ENCODE results near the gene WDR37. TPM values are rescaled to one million over a fixed set of nuclear protein-coding genes. Genes with fewer than 3 reads are reported as not detected.
A peak's percentile ranks its signal among the peaks of the same experiment; 100 is the strongest.

Gene WDR37
- total and polyA plus RNA-seq, 5 experiments from 2014 or later = 15.9 to 49.4 (median 21.6) TPM

DNA sequence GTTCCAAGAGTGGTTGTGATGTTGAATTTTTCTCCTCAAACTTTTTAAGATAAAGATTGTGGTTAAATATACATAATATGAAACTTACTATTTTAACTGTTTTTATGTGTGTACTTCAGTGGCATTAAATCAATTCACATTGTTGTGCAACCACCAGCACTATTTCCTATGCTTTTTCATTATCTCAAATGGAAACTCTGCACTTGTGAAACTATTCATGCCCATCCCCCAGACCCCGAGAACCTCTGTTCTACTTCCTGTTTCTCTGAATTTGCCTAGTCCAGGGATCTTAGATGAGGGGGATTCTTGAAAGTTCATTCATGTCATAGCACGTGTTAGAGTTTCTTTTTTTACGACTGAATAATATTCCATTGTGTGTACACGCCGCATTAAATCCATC, 67.0 kb downstream of the WDR37 start:
- Mint-ChIP-seq H3K36me3 (peaks cover 18 to 86% (median 45%) of the 10 kb centered on the region in 3 donors), H3K4me1 (peaks cover 35 to 51% (median 38%) of the 10 kb centered on the region in 4 donors), H3K27ac (peak overlapping the region in 8 of 10 donors; percentile 49 to 90 (median 74)), H3K27me3 (no peaks in the 10 kb centered on the region), H3K9me3 (peaks cover 0 to 8% (median 0%) of the 10 kb centered on the region in 9 donors), H3K4me3 (no peak overlapping the region)
- no peak for ATAC-seq
- POLR2A ChIA-PET = no interaction called here
- no peak for DNase-seq

DNA sequence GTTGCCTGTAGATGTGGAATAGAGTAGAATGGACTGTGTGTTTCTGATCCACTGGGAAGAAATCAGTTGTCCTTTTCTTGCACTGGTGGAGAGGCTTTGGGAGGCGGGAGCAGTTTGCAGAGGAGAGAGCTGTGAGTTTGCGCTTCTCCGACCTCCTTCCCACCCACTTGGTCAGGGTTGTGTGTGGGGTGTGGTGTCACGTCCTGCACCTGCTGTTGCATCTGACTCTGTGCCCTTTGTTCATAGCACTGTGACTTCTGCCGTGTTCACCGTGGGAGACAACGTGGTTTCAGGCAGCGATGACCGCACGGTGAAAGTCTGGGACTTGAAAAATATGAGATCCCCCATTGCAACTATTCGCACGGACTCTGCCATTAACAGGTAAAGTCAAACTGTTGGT, 67.8 kb downstream of the WDR37 start:
- ATAC-seq (no peak), DNase-seq (no peak)
- Mint-ChIP-seq H3K27ac (peak overlapping the region in 9 of 10 donors; percentile 24 to 88 (median 61)), H3K4me1 (peaks cover 30 to 43% (median 31%) of the 10 kb centered on the region in 4 donors), H3K9me3 (peaks cover 0 to 3% (median 0%) of the 10 kb centered on the region in 9 donors), H3K4me3 (peak overlapping the region in 3 of 10 donors; percentile 4 to 11 (median 10)), H3K36me3 (peaks cover 18 to 91% (median 43%) of the 10 kb centered on the region in 3 donors), H3K27me3 (no peaks in the 10 kb centered on the region)
- POLR2A ChIA-PET = no interaction called here

DNA sequence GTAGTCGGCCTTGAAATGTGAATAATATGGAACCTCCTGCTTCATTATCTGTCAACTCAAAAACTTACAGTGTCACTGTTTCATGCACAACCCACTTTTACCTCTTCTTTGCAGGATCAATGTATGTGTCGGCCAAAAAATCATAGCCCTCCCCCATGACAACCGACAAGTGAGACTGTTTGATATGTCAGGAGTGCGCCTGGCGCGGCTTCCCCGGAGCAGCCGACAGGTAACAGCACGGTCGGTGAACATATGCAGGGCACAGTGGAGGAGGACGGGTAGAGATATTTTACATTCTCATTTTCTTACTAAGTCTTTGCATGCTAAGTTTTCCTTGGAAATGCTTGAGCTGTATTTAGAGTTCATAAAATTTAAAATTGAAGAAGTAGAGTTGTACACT, 68.6 kb downstream of the WDR37 start:
- no peak for ATAC-seq
- no peak for DNase-seq
- Mint-ChIP-seq H3K9me3 (no peaks in the 10 kb centered on the region), H3K27ac (peak overlapping the region in 3 of 10 donors; percentile 33 to 81 (median 43)), H3K27me3 (no peaks in the 10 kb centered on the region), H3K4me1 (peaks cover 22 to 35% (median 26%) of the 10 kb centered on the region in 4 donors), H3K4me3 (no peak overlapping the region), H3K36me3 (peaks cover 18 to 96% (median 45%) of the 10 kb centered on the region in 3 donors)
- POLR2A ChIA-PET = no interaction called here

DNA sequence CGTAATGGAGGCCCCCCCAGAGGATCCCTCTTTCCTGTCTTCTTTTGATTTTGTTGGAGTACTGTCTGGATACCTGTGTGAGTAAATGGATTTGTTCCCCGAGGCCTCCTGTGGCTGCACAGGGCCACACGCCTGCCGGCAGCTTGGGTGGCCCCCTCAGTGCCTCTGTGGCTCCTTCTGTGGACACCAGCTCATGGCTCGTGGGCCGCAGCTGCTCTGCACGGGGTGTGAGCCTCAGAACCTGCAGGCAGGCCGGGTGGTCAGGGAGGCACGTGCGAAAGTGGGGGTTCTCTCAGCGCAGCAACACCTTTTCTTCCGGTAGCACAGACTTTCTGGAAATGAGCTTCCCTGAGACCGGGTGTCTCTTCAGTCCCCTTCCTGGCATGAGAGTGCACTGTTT, 70.3 kb downstream of the WDR37 start:
- H3K9me3 Mint-ChIP-seq = no peaks in the 10 kb centered on the region
- POLR2A ChIA-PET = no interaction called here
- DNase-seq = no peak
- peak overlapping the region in 2 of 10 donors; percentile 34 to 53 for H3K27ac Mint-ChIP-seq
- peak overlapping the region in 1 of 10 donors; percentile 33 for H3K4me3 Mint-ChIP-seq
- no peaks in the 10 kb centered on the region for H3K27me3 Mint-ChIP-seq
- H3K4me1 Mint-ChIP-seq = peaks cover 19 to 31% (median 23%) of the 10 kb centered on the region in 4 donors
- peaks cover 27 to 97% (median 44%) of the 10 kb centered on the region in 3 donors for H3K36me3 Mint-ChIP-seq
- ATAC-seq = no peak

DNA sequence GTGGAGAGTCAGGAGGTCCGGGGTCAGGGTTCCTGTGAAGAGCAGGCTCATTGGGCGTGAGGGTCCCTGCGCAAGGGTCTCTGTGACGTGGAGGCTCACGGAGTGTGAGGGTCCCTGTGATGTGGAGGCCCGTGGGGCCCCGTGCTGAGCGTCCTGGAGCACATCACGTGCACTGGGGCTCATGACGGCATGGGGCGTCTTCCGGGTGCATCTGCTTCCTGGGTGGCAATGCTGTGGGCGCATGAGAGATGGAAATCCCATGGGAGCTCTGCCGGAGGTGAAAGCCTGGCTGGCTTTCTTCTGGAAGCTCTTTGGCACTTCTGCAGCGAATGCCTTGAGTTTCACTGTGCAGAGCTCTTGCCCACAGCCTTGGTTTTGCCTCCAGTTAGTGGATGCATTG, 71.4 kb downstream of the WDR37 start:
- Mint-ChIP-seq H3K4me1 (peaks cover 19 to 29% (median 23%) of the 10 kb centered on the region in 4 donors), H3K27ac (peak overlapping the region in 1 of 10 donors; percentile 59), H3K27me3 (no peaks in the 10 kb centered on the region), H3K9me3 (no peaks in the 10 kb centered on the region), H3K4me3 (no peak overlapping the region), H3K36me3 (peaks cover 23 to 92% (median 42%) of the 10 kb centered on the region in 3 donors)
- POLR2A ChIA-PET = interaction anchor here (0.8 kb wide), 1 partner anchor 9 kb away, joined by 3 read pairs; no protein-coding TSS in a partner anchor
- DNase-seq = no peak
- ATAC-seq = no peak

DNA sequence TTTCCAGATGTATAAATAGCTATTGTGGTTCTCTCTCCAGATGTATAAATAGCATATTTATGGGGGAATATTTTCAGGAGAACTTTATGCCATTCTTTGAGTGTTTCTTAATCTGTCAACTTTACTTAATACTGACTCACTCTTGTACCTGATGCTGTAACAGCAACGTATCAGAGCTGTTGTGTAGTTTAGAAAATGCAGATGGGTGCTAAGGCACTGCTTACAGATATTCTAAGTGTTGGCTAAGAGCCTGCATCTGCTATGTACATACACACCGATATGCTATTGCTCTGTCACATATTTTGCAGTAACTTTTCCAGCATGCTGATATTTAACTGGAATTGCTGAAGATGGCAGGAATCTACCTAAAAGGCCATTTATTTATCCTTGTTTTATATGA, 71.9 kb downstream of the WDR37 start:
- H3K36me3 Mint-ChIP-seq = peaks cover 21 to 92% (median 42%) of the 10 kb centered on the region in 3 donors

DNA sequence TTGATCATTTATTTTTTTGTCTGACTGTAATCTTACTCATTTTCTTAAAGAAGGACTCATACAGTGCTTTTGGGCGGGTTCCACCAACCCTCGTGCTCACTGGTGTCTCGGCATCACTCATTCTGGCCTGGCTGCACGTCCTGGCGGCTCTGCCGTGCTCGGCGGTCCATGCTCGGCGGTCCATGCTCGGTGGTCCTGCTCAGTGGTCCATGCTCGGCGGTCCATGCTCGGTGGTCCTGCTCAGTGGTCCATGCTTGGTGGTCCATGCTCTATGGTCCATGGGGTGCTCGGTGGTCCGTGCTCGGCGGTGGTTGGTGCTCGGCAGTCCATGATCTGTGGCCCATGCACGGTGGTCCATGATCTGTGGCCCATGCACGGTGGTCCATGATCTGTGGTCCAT, 72.5 kb downstream of the WDR37 start:
- POLR2A ChIA-PET = no interaction called here
- Mint-ChIP-seq H3K36me3 (peaks cover 19 to 87% (median 39%) of the 10 kb centered on the region in 3 donors), H3K4me3 (no peak overlapping the region), H3K4me1 (peaks cover 19 to 28% (median 24%) of the 10 kb centered on the region in 4 donors), H3K27ac (no peak overlapping the region), H3K9me3 (no peaks in the 10 kb centered on the region), H3K27me3 (no peaks in the 10 kb centered on the region)
- no peak for DNase-seq
- ATAC-seq = no peak

More for the DNA sequence above, 71.9 kb downstream of the WDR37 start:
- POLR2A ChIA-PET = interaction anchor here (0.8 kb wide), 1 partner anchor 9 kb away, joined by 3 read pairs; no protein-coding TSS in a partner anchor
- no peaks in the 10 kb centered on the region for H3K27me3 Mint-ChIP-seq
- H3K9me3 Mint-ChIP-seq = no peaks in the 10 kb centered on the region
- H3K4me3 Mint-ChIP-seq = no peak overlapping the region
- DNase-seq (no peak), ATAC-seq (no peak)
- H3K4me1 Mint-ChIP-seq = peaks cover 21 to 29% (median 24%) of the 10 kb centered on the region in 4 donors
- peak overlapping the region in 2 of 10 donors; percentile 33 to 59 for H3K27ac Mint-ChIP-seq

DNA sequence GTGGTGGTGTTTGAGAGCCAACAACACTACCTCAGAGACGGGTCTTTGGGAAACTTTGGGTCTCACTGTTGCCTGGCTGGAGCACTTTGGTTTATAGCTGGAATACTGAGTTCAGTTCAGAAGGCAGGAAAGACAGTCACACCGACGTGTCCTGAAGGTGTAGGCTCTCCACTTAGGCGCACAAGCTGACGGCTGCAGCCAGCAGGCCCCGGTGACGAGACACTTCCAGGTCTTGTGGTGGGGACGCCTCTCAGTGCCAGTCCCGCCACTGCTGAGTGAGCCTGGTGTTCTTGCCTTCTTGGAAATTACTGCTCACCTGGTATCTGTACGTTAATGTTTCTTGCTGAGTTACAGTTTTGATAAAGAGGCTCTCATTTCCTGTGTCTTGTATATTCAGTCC, 74.0 kb downstream of the WDR37 start:
- Mint-ChIP-seq H3K27ac (peak overlapping the region in 1 of 10 donors; percentile 46), H3K36me3 (peaks cover 9 to 71% (median 25%) of the 10 kb centered on the region in 3 donors), H3K27me3 (no peaks in the 10 kb centered on the region), H3K4me3 (no peak overlapping the region), H3K4me1 (peaks cover 14 to 23% (median 18%) of the 10 kb centered on the region in 4 donors), H3K9me3 (no peaks in the 10 kb centered on the region)
- POLR2A ChIA-PET = no interaction called here
- DNase-seq = no peak
- ATAC-seq = no peak

DNA sequence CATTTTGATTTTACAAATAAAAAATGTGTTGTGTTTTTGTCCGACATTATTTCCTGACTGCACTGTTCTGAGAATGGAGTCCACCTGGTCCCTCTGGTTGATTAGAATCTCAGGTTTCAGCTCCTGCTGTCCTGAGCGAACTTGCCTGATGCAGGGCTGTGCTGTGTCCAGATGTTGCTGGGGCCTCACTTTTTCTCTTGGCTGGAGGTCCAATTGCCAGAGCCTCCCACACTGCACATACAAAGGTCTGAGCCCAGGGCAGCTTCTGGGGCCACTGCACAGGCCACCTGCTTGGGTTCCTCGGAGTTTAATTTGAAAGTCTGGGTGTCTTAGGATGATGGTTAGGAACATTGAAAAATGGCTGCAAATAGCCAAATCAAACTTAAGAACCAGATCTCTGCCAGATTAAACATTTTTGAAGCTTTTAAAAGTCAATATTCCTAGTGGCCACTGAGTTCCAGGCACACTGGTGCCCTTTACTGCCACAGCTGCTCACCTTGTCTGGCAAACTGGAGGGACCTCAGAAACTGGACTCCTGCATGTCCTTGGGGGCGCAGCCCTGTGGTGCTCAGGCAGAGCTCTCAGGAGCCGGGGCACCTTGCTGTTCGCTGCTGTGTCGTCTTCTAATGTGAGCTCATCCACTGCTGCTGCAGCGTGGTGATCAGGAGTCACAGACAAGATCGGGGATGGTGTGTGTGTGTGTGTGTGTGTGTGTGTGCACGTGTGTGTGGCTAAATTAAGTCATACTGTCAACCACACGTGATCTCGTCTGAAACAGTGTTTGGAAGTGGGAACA, 75.0 kb downstream of the WDR37 start:
- no peak overlapping the region for H3K4me3 Mint-ChIP-seq
- H3K9me3 Mint-ChIP-seq = no peaks in the 10 kb centered on the region
- no peak for ATAC-seq
- peak overlapping the region in 6 of 10 donors; percentile 34 to 72 (median 58) for H3K27ac Mint-ChIP-seq
- H3K27me3 Mint-ChIP-seq = no peaks in the 10 kb centered on the region
- POLR2A ChIA-PET = no interaction called here
- H3K36me3 Mint-ChIP-seq = peaks cover 9 to 62% (median 21%) of the 10 kb centered on the region in 3 donors
- H3K4me1 Mint-ChIP-seq = peaks cover 14 to 20% (median 17%) of the 10 kb centered on the region in 4 donors
- no peak for DNase-seq

DNA sequence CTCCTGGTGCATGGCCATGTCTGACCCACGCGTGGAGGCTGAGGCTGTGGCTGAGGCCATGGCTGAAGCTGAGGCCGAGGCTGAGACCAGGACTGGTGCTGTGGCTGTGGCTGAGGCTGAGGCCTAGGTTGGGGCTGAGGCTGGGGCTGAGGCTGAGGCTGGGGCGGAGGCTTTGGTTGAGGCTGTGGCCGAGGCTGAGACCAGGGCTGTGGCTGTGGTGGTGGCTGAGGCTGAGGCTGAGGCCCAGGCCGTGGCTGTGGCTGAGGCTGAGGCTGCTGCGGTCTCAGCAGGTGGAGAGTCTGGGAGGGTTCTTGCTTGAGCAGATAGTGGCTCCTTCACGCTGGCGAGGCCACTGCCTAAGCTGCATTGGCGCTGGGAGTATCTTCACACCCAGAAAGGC, 76.4 kb downstream of the WDR37 start:
- Mint-ChIP-seq H3K4me3 (no peak overlapping the region), H3K36me3 (peaks cover 9 to 48% (median 19%) of the 10 kb centered on the region in 3 donors), H3K9me3 (no peaks in the 10 kb centered on the region), H3K27me3 (no peaks in the 10 kb centered on the region), H3K27ac (peak overlapping the region in 6 of 10 donors; percentile 18 to 83 (median 57)), H3K4me1 (peaks cover 14 to 20% (median 16%) of the 10 kb centered on the region in 4 donors)
- POLR2A ChIA-PET = no interaction called here
- DNase-seq (no peak), ATAC-seq (no peak)

DNA sequence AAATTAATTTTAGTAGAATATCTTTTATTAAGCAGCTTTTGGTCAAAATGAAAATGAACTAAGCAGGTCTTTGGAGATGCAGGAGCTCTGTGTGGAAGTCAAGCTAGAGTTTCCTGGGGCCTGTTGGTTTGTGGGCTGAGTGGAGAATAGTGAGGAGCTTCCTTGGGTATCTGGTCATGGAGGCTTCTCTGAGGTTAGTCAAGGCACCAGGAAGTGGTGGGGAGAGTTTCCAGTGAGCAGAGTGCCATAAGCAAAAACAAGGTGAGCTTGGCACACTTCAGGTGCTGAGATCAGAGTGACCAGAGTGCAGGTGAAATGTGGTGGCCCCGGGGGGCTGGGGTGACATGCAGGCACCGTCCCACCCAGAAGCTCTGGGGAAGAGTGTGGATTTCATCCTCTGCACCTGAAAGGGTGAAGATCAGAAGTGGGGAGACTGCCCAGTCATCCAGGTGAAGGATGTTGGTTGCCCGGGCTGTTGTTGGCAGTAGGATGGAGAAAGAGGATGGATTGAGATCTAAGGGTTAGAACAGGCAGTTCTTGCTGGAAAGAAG, 77.4 kb downstream of the WDR37 start:
- DNase-seq = no peak
- no peak for ATAC-seq
- POLR2A ChIA-PET = no interaction called here
- Mint-ChIP-seq H3K27ac (peak overlapping the region in 9 of 10 donors; percentile 16 to 88 (median 77)), H3K36me3 (peaks cover 14 to 40% (median 17%) of the 10 kb centered on the region in 3 donors), H3K27me3 (no peaks in the 10 kb centered on the region), H3K9me3 (peaks cover 0 to 5% (median 2%) of the 10 kb centered on the region in 9 donors), H3K4me3 (peak overlapping the region in 1 of 10 donors; percentile 11), H3K4me1 (peaks cover 14 to 17% (median 15%) of the 10 kb centered on the region in 4 donors)

DNA sequence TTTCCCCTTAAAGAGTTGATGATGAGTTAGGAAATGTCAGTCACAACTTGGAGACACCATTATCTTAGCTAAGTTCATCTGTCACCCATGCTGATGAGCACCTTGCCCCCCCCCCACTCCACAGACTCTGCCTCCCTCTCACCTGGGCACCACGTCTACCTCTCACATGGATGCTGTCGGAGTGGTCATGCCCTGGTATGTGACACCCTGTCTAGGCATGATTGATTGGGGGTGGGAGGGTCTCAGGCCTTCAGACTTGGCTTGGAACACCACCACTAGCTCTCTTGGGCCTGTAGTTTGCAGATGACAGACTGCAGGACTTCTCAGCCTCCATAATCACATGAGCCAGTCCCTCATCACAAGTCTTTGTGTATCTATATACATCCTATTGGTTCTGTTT, 78.0 kb downstream of the WDR37 start:
- peaks cover 14 to 34% (median 20%) of the 10 kb centered on the region in 3 donors for H3K36me3 Mint-ChIP-seq
- ATAC-seq (no peak), DNase-seq (no peak)
- H3K4me3 Mint-ChIP-seq = no peak overlapping the region
- no peaks in the 10 kb centered on the region for H3K27me3 Mint-ChIP-seq
- peaks cover 14 to 17% (median 15%) of the 10 kb centered on the region in 4 donors for H3K4me1 Mint-ChIP-seq
- H3K27ac Mint-ChIP-seq = peak overlapping the region in 7 of 10 donors; percentile 16 to 88 (median 82)
- peaks cover 0 to 11% (median 8%) of the 10 kb centered on the region in 9 donors for H3K9me3 Mint-ChIP-seq
- POLR2A ChIA-PET = no interaction called here

DNA sequence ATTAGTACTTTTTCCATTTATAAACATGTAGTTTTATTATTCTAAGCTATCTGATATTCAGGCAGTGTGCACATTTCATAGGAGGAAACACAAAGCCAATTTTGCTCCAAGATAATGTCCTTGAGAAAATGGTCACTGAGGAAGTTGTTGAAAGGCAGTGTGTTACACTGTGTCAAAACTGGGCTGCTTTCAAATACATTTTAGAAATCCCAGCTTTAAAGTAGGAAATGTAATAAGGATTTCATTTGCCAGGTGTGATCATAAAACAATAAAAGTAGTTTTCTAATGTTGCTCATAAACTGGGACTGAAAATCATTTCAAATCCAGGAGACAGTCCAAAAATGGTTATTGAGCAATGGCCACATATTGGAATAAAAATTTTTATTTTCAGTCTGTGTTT, 80.1 kb downstream of the WDR37 start:
- Mint-ChIP-seq H3K4me3 (no peak overlapping the region), H3K4me1 (peaks cover 11 to 17% (median 15%) of the 10 kb centered on the region in 4 donors), H3K27me3 (peaks cover 0 to 7% (median 0%) of the 10 kb centered on the region in 5 donors), H3K36me3 (peaks cover 8 to 29% (median 13%) of the 10 kb centered on the region in 3 donors), H3K9me3 (peaks cover 2 to 30% (median 13%) of the 10 kb centered on the region in 9 donors), H3K27ac (no peak overlapping the region)
- DNase-seq = no peak
- no peak for ATAC-seq
- POLR2A ChIA-PET = no interaction called here
